IMR-90 (cell line): ENCODE data around the gene NEAT1. TPM values are rescaled to one million over a fixed set of nuclear protein-coding genes. Genes with fewer than 3 reads are reported as not detected.
A peak's percentile ranks its signal among the peaks of the same experiment; 100 is the strongest.

Experiments used
- ATAC-seq: fragments of 200-7000 bp; cut with Tn5 transposase; 2 replicates; pipeline ENCODE4 v1.9.1; 2020; ENCODE audit warnings: low read depth, mild to moderate bottlenecking, moderate library complexity
- BruUV-seq: library from RNA; stranded (reverse); fragments of 400-500 nt; replicated peaks from 2 replicates; lab custom pipeline; 2021; lab: Mats Ljungman, UMichigan
- CTCF ChIA-PET: fragments of 300-600 bp; formaldehyde crosslinking; extraction: SDS; loops from one replicate; lab custom pipeline; 2021; ENCODE audit warnings: antibody characterized with exemption; lab: Yijun Ruan, JAX
- POLR2A ChIA-PET: fragments of 300-600 bp; sonication (Branson Sonifier 250); formaldehyde crosslinking; loops from one replicate; lab custom pipeline; 2022; ENCODE audit warnings: antibody characterized with exemption; ENCODE audit not compliant: unreplicated experiment; lab: Charles Lee
- DNase-seq: peaks from one replicate; pipeline ENCODE4 v3.0.0; 2013
- H2AFZ ChIP-seq: replicated peaks from 2 replicates; pipeline ENCODE3; 2013; ENCODE audit warnings: low read length, mild to moderate bottlenecking; ENCODE audit not compliant: poor library complexity
- H2AK5ac ChIP-seq: 2 replicates; pipeline ENCODE4 v1.6.1; 2013; ENCODE audit warnings: low read depth, low read length, inconsistent platforms
- H2AK9ac ChIP-seq: replicated peaks from 2 replicates; pipeline ENCODE3; 2013; ENCODE audit warnings: mild to moderate bottlenecking, low read depth, low read length, moderate library complexity; ENCODE audit not compliant: poor library complexity
- H2BK120ac ChIP-seq: 2 replicates; pipeline ENCODE4 v1.6.1; 2013; ENCODE audit warnings: low read depth, low read length, inconsistent platforms
- H2BK15ac ChIP-seq: 3 replicates; pipeline ENCODE4 v1.6.1; 2013; ENCODE audit warnings: low read depth, low read length, inconsistent platforms
- H2BK20ac ChIP-seq: 2 replicates; pipeline ENCODE4 v1.6.1; 2013; ENCODE audit warnings: low read depth, mild to moderate bottlenecking, inconsistent platforms, low read length, moderate library complexity
- H2BK5ac ChIP-seq: 2 replicates; pipeline ENCODE4 v1.6.1; 2013; ENCODE audit warnings: mild to moderate bottlenecking, low read depth, low read length, inconsistent platforms; ENCODE audit not compliant: poor library complexity, severe bottlenecking
- H3K14ac ChIP-seq: replicated peaks from 2 replicates; pipeline ENCODE4 v1.6.1; 2013; ENCODE audit warnings: low read depth, low read length, inconsistent platforms
- H3K18ac ChIP-seq: 2 replicates; pipeline ENCODE4 v1.6.1; 2013; ENCODE audit warnings: low read depth, low read length, control low read depth
- H3K23ac ChIP-seq: 2 replicates; pipeline ENCODE4 v1.6.1; 2013; ENCODE audit warnings: low read depth, low read length, inconsistent platforms
- H3K27ac ChIP-seq: 2 replicates; pipeline ENCODE4 v1.5.1; 2013; ENCODE audit warnings: mild to moderate bottlenecking, control low read depth, low read length; ENCODE audit not compliant: insufficient read depth
- H3K27me3 ChIP-seq: 2 replicates; pipeline ENCODE4 v1.6.1; 2013; ENCODE audit warnings: low read length; ENCODE audit not compliant: control insufficient read depth, insufficient read depth
- H3K36me3 ChIP-seq: 2 replicates; pipeline ENCODE4 v1.6.1; 2013; ENCODE audit warnings: low read length, mixed read lengths; ENCODE audit not compliant: control insufficient read depth, insufficient read depth
- H3K4ac ChIP-seq: 2 replicates; pipeline ENCODE4 v1.6.1; 2013; ENCODE audit warnings: low read depth, low read length, inconsistent platforms
- H3K4me1 ChIP-seq: 2 replicates; pipeline ENCODE4 v1.6.1; 2013; ENCODE audit warnings: low read length, mixed read lengths; ENCODE audit not compliant: control insufficient read depth, insufficient read depth
- H3K4me2 ChIP-seq: 2 replicates; pipeline ENCODE4 v1.6.1; 2013; ENCODE audit warnings: low read depth, mild to moderate bottlenecking, control low read depth, low read length, moderate library complexity
- H3K4me3 ChIP-seq: 2 replicates; pipeline ENCODE4 v1.5.1; 2013; ENCODE audit warnings: low read depth, mild to moderate bottlenecking, control low read depth, low read length, moderate library complexity; ENCODE audit not compliant: insufficient read depth
- H3K56ac ChIP-seq: 2 replicates; pipeline ENCODE4 v1.6.1; 2013; ENCODE audit warnings: low read length, inconsistent platforms; ENCODE audit not compliant: insufficient read depth; ENCODE audit errors: extremely low read depth
- H3K79me1 ChIP-seq, 2 experiments: 2 replicates each; pipeline ENCODE4 v1.6.1; 2013; ENCODE audit warnings: low read length in 2 of 2, inconsistent platforms in 1 of 2, low read depth in 1 of 2
- H3K9ac ChIP-seq: 2 replicates; pipeline ENCODE4 v1.6.1; 2013; ENCODE audit warnings: low read depth, low read length, control low read depth
- H3K9me1 ChIP-seq: 2 replicates; pipeline ENCODE4 v1.6.1; 2013; ENCODE audit warnings: low read length, inconsistent platforms; ENCODE audit not compliant: insufficient read depth
- H3K9me3 ChIP-seq: 2 replicates; pipeline ENCODE4 v1.6.1; 2013; ENCODE audit warnings: low read length; ENCODE audit not compliant: control insufficient read depth, insufficient read depth
- H4K20me1 ChIP-seq: 2 replicates; pipeline ENCODE4 v1.6.1; 2013; ENCODE audit warnings: low read length, inconsistent platforms; ENCODE audit not compliant: insufficient read depth
- H4K5ac ChIP-seq: 2 replicates; pipeline ENCODE4 v1.6.1; 2013; ENCODE audit warnings: mild to moderate bottlenecking, low read depth, low read length, control low read depth
- H4K8ac ChIP-seq, 2 experiments: 2 replicates each; pipeline ENCODE4 v1.6.1; 2013; ENCODE audit warnings: low read depth in 2 of 2, low read length in 2 of 2, control low read depth in 1 of 2, inconsistent platforms in 1 of 2
- H4K91ac ChIP-seq: 2 replicates; pipeline ENCODE4 v1.6.1; 2013; ENCODE audit warnings: low read depth, low read length, inconsistent platforms; ENCODE audit not compliant: insufficient read depth
- BHLHE40 ChIP-seq: fragments of 150-350 bp; IDR thresholded peaks from 2 replicates; pipeline ENCODE4 v1.6.1; 2016; ENCODE audit warnings: mild to moderate bottlenecking, low read depth, low read length
- CEBPB ChIP-seq: IDR thresholded peaks from 2 replicates; pipeline ENCODE4 v1.6.1; 2012; ENCODE audit warnings: low read depth, low read length, improper control_type of control experiment
- CHD1 ChIP-seq: IDR thresholded peaks from 2 replicates; pipeline ENCODE4 v1.6.1; 2012; ENCODE audit warnings: low read depth, low read length, improper control_type of control experiment
- FOS ChIP-seq: fragments of 150-350 bp; IDR thresholded peaks from 2 replicates; pipeline ENCODE4 v1.6.1; 2016; ENCODE audit warnings: low read depth, low read length
- MAZ ChIP-seq: IDR thresholded peaks from 2 replicates; pipeline ENCODE4 v1.6.1; 2012; ENCODE audit warnings: low read depth, mild to moderate bottlenecking, low read length, improper control_type of control experiment, moderate library complexity, borderline replicate concordance
- POLR2A ChIP-seq: IDR thresholded peaks from 2 replicates; pipeline ENCODE4 v1.6.1; 2012; ENCODE audit warnings: mild to moderate bottlenecking, low read depth, low read length
- RAD21 ChIP-seq: IDR thresholded peaks from 2 replicates; pipeline ENCODE4 v1.6.1; 2012; ENCODE audit warnings: low read length, improper control_type of control experiment
- RCOR1 ChIP-seq: IDR thresholded peaks from 2 replicates; pipeline ENCODE4 v1.6.1; 2012; ENCODE audit warnings: mild to moderate bottlenecking, low read length, improper control_type of control experiment; ENCODE audit not compliant: insufficient replicate concordance
- RFX5 ChIP-seq: IDR thresholded peaks from 2 replicates; pipeline ENCODE4 v1.8.0; 2012; ENCODE audit warnings: low read depth, mild to moderate bottlenecking, low read length, moderate library complexity
- SMC3 ChIP-seq: fragments of 150-350 bp; IDR thresholded peaks from 2 replicates; pipeline ENCODE4 v1.6.1; 2016; ENCODE audit warnings: low read depth, mild to moderate bottlenecking, antibody characterized with exemption, low read length, moderate library complexity
- USF2 ChIP-seq: fragments of 150-350 bp; IDR thresholded peaks from 2 replicates; pipeline ENCODE4 v1.6.1; 2017; ENCODE audit warnings: mild to moderate bottlenecking, antibody characterized with exemption, low read length, low read depth
- WGBS, 2 experiments: methylation state at CpG; one replicate each; pipeline versions ENCODE4 v1.1.5 to v1.1.7; 2013; ENCODE audit warnings: missing lambda C conversion rate in 2 of 2; ENCODE audit not compliant: insufficient read length in 1 of 2; ENCODE audit errors: extremely low coverage in 2 of 2; 5-methylcytosine and 5-hydroxymethylcytosine counted together
- dilution Hi-C: fragments of 300-500 bp; cut with HindIII; formaldehyde crosslinking; loops from one replicate; pipeline ENCODE4 v1.14.3; 2018; ENCODE audit warnings: low sequenced_read_pairs; ENCODE audit not compliant: unreplicated experiment
- in situ Hi-C: fragments of 300-500 bp; cut with MboI; formaldehyde crosslinking; loops from 3 replicates; pipeline ENCODE4 v1.14.3; 2019; ENCODE audit warnings: low sequenced_read_pairs, inconsistent platforms, mixed read lengths
- intact Hi-C: fragments of 100-400 bp; cut with micrococcal nuclease; formaldehyde crosslinking; loops from 2 replicates; pipeline ENCODE4 v1.10.0; 2022
- polyA plus RNA-seq, 3 experiments: library from polyadenylated mRNA; depleted of rRNA; stranded (reverse); fragments of >200 nt; gene quantifications; 2 replicates each; pipeline ENCODE4 v1.2.3, GENCODE V29; 2012; ENCODE audit warnings: low replicate concordance in 1 of 3
- total RNA-seq: library from RNA; depleted of rRNA; stranded (reverse); fragments of >200 nt; gene quantifications from 2 replicates; pipeline ENCODE4 v1.2.3, GENCODE V29; 2012
- TF ChIP-seq, protein P1 (sequence below): conservative IDR thresholded peaks from 2 replicates; pipeline ENCODE4 v1.5.1; 2012; ENCODE audit warnings: mild to moderate bottlenecking, low read depth, low read length, improper control_type of control experiment
- TF ChIP-seq, protein P2 (sequence below): fragments of 150-350 bp; IDR thresholded peaks from 2 replicates; pipeline ENCODE4 v1.6.1; 2016; ENCODE audit warnings: low read depth, mild to moderate bottlenecking, low read length, moderate library complexity, borderline replicate concordance

NEAT1 gene
- total and polyA plus RNA-seq, 2 of the 4 experiments (the other 2 are of a cell fraction) = 30.1 to 114 TPM

GRCh38 chr11:65471447-65471891 lies 48.9 kb downstream of the NEAT1 start:
- intact Hi-C loops = loop anchor here (5.0 kb wide), 1 partner anchor 36 kb away; no protein-coding TSS in a partner anchor
- H2BK15ac ChIP-seq = peak overlapping the region; percentile 49; the same call in 1 of the 3 replicates

More at GRCh38 chr11:65471447-65471891, 48.9 kb downstream of the NEAT1 start:
- Histone ChIP-seq H3K23ac (peak overlapping the region; percentile 82; the same call in 1 of the 2 replicates), H3K18ac (peak overlapping the region; percentile 62), H3K27ac (peak overlapping the region; percentile 69), H3K4ac (peak overlapping the region; percentile 92), H3K4me3 (peak overlapping the region; percentile 13; the same call in 1 of the 2 replicates), H4K20me1 (no peaks in the 10 kb centered on the region; the same call in 1 of the 2 replicates), H2BK120ac (peak overlapping the region; percentile 95), H3K4me1 (peaks cover 11% of the 10 kb centered on the region), H2AK9ac (peak overlapping the region; percentile 90), H2AK5ac (peak overlapping the region; percentile 95), H3K9me1 (peaks cover 14% of the 10 kb centered on the region), H3K56ac (peak overlapping the region; percentile 43; the same call in 1 of the 2 replicates), H2BK20ac (peak overlapping the region; percentile 89), H4K91ac (peak overlapping the region; percentile 84), H3K27me3 (no peaks in the 10 kb centered on the region), H3K9ac (peak overlapping the region; percentile 19; the same call in 1 of the 2 replicates), H2AFZ (peak overlapping the region; percentile 36), H3K4me2 (peak overlapping the region; percentile 58), H3K14ac (peak overlapping the region; percentile 92), H3K36me3 (no peaks in the 10 kb centered on the region), H4K5ac (peak overlapping the region; percentile 51), H3K9me3 (no peaks in the 10 kb centered on the region), H4K8ac (peak overlapping the region; percentile 6 to 79), H2BK5ac (peak overlapping the region; percentile 90), H3K79me1 (peaks cover 2 to 52% of the 10 kb centered on the region in 2 experiments; a peak in 2 of 4 replicates)
- ChIA-PET CTCF (interaction anchor here (0.6 to 2.8 kb wide), 10 partner anchors 9 to 90 kb away, joined by 3 to 10 read pairs (median 4); no protein-coding TSS in a partner anchor), POLR2A (interaction anchor here (0.6 to 3.3 kb wide), 8 partner anchors 13 to 36 kb away, joined by 3 to 74 read pairs (median 5); partner anchors contain the start of gene MALAT1)
- DNase-seq = peak; percentile 79
- WGBS, 2 experiments = no CpG with 5 or more reads among the region's 8 CpGs
- in situ Hi-C loops = loop anchor here (5.0 kb wide), 1 partner anchor 36 kb away; no protein-coding TSS in a partner anchor
- dilution Hi-C loops = no loop called here
- peak; percentile 60; the same call in 1 of the 2 replicates for TF ChIP-seq POLR2A
- TF ChIP-seq RAD21 = peak; percentile 68
- TF ChIP-seq BHLHE40 = no peak
- peak; percentile 38 for TF ChIP-seq SMC3
- no peak for TF ChIP-seq RFX5
- 0 out of 2 replicates have a peak, but pooled peaks have one; percentile 11 for TF ChIP-seq USF2
- TF ChIP-seq, protein P1, sequence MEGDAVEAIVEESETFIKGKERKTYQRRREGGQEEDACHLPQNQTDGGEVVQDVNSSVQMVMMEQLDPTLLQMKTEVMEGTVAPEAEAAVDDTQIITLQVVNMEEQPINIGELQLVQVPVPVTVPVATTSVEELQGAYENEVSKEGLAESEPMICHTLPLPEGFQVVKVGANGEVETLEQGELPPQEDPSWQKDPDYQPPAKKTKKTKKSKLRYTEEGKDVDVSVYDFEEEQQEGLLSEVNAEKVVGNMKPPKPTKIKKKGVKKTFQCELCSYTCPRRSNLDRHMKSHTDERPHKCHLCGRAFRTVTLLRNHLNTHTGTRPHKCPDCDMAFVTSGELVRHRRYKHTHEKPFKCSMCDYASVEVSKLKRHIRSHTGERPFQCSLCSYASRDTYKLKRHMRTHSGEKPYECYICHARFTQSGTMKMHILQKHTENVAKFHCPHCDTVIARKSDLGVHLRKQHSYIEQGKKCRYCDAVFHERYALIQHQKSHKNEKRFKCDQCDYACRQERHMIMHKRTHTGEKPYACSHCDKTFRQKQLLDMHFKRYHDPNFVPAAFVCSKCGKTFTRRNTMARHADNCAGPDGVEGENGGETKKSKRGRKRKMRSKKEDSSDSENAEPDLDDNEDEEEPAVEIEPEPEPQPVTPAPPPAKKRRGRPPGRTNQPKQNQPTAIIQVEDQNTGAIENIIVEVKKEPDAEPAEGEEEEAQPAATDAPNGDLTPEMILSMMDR = peak; percentile 65
- TF ChIP-seq FOS = no peak
- TF ChIP-seq CEBPB = no peak
- TF ChIP-seq, protein P2, sequence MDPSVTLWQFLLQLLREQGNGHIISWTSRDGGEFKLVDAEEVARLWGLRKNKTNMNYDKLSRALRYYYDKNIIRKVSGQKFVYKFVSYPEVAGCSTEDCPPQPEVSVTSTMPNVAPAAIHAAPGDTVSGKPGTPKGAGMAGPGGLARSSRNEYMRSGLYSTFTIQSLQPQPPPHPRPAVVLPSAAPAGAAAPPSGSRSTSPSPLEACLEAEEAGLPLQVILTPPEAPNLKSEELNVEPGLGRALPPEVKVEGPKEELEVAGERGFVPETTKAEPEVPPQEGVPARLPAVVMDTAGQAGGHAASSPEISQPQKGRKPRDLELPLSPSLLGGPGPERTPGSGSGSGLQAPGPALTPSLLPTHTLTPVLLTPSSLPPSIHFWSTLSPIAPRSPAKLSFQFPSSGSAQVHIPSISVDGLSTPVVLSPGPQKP = no peak
- TF ChIP-seq MAZ = peak; percentile 61; the same call in 1 of the 2 replicates
- no peak for TF ChIP-seq RCOR1
- TF ChIP-seq CHD1 = no peak
- TSS peak; percentile 6 for BruUV-seq
- peak; percentile 68 for ATAC-seq
